Measurements from ENCODE around the gene CCN5.
A peak's percentile ranks its signal among the peaks of the same experiment; 100 is the strongest.

CCN5 gene

GRCh38 chr20:44736170-44737021 is 21.2 kb downstream of the CCN5 start:
- no peak for DNase-seq (ENCODE audit: low read depth in 2 of 2)

- no peak for DNase-seq (ENCODE audit: low read depth in 2 of 2)
Observed at GRCh38 chr20:44737116-44737515, 21.9 kb downstream of the CCN5 start.

GRCh38 chr20:44738813-44739477 is 23.8 kb downstream of the CCN5 start:
- no peak for DNase-seq (ENCODE audit: low read depth in 2 of 2)

- no peak for DNase-seq (ENCODE audit: low read depth in 2 of 2)
Observed at GRCh38 chr20:44739942-44740341, 24.8 kb downstream of the CCN5 start.

GRCh38 chr20:44742304-44743079 is 27.3 kb downstream of the CCN5 start:
- no peak for DNase-seq (ENCODE audit: low read depth in 2 of 2)

- no peak for DNase-seq (ENCODE audit: low read depth in 2 of 2)
Observed at GRCh38 chr20:44743080-44743701, 28.0 kb downstream of the CCN5 start.

- no peak for DNase-seq (ENCODE audit: low read depth in 2 of 2)
Observed at GRCh38 chr20:44743916-44744655, 28.9 kb downstream of the CCN5 start.

- DNase-seq (ENCODE audit: low read depth in 2 of 2), result no peak
Observed at GRCh38 chr20:44745122-44745597, 30.0 kb downstream of the CCN5 start.

- peak; percentile 41 to 56 for DNase-seq (ENCODE audit: low read depth in 2 of 2)
Observed at GRCh38 chr20:44745598-44746366, 30.6 kb downstream of the CCN5 start, which contains the start of gene KCNK15. Gene KCNK15 (plus strand): TSS chr20:44745865. CDS start chr20:44745911, 46 bp downstream.

GRCh38 chr20:44746367-44747165 is 31.4 kb downstream of the CCN5 start:
- no peak for DNase-seq (ENCODE audit: low read depth in 2 of 2)

- DNase-seq (ENCODE audit: low read depth in 2 of 2), result peak; percentile 47 to 55
Observed at GRCh38 chr20:44747166-44748004, 32.2 kb downstream of the CCN5 start.

GRCh38 chr20:44748005-44748370 is 32.8 kb downstream of the CCN5 start:
- DNase-seq (ENCODE audit: low read depth in 2 of 2), result no peak

GRCh38 chr20:44750081-44750805 is 35.1 kb downstream of the CCN5 start:
- no peak for DNase-seq (ENCODE audit: low read depth in 2 of 2)

- DNase-seq (ENCODE audit: low read depth in 2 of 2), result no peak
Observed at GRCh38 chr20:44752099-44752931, 37.1 kb downstream of the CCN5 start.

GRCh38 chr20:44754554-44754953 is 39.4 kb downstream of the CCN5 start:
- no peak for DNase-seq (ENCODE audit: low read depth in 2 of 2)

- no peak for DNase-seq (ENCODE audit: low read depth in 2 of 2)
Observed at GRCh38 chr20:44756011-44756688, 41.0 kb downstream of the CCN5 start.
